Astrocyte (in vitro differentiated cells and primary cell): ENCODE measurements around the gene TNNI2.

Experiments
- EZH2 ChIP-seq: IDR thresholded peaks from 2 replicates; pipeline ENCODE4 v1.6.1; 2012; ENCODE audit warnings: mild to moderate bottlenecking, low read length, inconsistent platforms; ENCODE audit not compliant: insufficient read depth
- TF ChIP-seq, protein P1 (sequence below): IDR thresholded peaks from 2 replicates; pipeline ENCODE4 v1.5.1; 2011; ENCODE audit warnings: low read depth, mild to moderate bottlenecking, inconsistent platforms, low read length, moderate library complexity; ENCODE audit not compliant: insufficient read depth

DNA sequence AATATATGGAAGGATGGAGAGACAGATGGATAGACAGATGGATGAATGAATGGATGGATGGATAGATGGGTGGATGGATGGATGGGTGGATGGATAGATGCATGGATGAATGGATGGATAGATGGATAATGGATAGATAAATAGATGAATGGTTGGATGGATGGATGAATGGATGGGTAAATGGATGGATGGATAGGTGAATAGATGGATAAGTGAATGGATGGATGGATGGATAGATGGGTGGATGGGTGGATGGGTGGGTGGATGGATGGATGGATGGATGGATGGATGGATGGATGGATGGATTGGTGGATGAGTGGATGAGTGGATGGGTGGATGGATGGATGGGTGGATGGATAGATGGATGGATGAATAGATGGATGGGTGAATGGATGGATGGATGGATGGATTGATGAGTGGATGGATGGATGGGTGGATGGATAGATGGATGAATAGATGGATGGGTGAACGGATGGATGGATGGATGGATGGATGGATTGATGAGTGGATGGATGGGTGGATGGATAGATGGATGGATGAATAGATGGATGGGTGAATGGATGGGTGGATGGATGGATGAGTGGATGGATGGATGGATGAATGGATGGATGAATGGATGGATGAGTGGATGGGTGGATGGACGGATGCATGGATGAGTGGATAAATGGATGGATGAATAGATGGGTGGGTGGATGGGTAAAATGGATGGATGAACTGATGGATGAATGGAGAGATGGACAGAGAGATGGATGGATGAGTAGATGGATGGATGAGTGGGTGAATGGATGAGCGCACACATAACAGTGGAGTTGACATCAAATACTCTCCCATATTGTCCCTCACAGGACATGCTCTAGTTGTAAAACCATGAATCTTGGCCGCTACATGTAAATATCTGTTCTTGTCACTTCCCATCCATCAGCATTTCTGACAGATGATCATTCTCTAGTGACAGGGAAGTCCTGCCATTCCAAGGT, 22.9 kb downstream of the TNNI2 start:
- TF ChIP-seq, protein P1, sequence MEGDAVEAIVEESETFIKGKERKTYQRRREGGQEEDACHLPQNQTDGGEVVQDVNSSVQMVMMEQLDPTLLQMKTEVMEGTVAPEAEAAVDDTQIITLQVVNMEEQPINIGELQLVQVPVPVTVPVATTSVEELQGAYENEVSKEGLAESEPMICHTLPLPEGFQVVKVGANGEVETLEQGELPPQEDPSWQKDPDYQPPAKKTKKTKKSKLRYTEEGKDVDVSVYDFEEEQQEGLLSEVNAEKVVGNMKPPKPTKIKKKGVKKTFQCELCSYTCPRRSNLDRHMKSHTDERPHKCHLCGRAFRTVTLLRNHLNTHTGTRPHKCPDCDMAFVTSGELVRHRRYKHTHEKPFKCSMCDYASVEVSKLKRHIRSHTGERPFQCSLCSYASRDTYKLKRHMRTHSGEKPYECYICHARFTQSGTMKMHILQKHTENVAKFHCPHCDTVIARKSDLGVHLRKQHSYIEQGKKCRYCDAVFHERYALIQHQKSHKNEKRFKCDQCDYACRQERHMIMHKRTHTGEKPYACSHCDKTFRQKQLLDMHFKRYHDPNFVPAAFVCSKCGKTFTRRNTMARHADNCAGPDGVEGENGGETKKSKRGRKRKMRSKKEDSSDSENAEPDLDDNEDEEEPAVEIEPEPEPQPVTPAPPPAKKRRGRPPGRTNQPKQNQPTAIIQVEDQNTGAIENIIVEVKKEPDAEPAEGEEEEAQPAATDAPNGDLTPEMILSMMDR = no peak
- TF ChIP-seq EZH2 = no peak
